Stimulated activated CD8-positive, alpha-beta memory T cell treated with anti-CD3 and anti-CD28 coated beads, Interleukin-12 subunit alpha, Interleukin-12 subunit beta, amount 100 ng/mL, for 24 hours (primary cell): ENCODE measurements around the gene EPB41L4B.
"Not testable (repeated sequence)": the region's sequence is repeated elsewhere in the genome, so short reads cannot be mapped to it uniquely, and the experiment has no call there.

Experiments
- DNase-seq: peaks from one replicate; pipeline ENCODE4 v3.0.0-alpha.2; 2020; ENCODE audit errors: extremely low read depth

Gene EPB41L4B

DNA sequence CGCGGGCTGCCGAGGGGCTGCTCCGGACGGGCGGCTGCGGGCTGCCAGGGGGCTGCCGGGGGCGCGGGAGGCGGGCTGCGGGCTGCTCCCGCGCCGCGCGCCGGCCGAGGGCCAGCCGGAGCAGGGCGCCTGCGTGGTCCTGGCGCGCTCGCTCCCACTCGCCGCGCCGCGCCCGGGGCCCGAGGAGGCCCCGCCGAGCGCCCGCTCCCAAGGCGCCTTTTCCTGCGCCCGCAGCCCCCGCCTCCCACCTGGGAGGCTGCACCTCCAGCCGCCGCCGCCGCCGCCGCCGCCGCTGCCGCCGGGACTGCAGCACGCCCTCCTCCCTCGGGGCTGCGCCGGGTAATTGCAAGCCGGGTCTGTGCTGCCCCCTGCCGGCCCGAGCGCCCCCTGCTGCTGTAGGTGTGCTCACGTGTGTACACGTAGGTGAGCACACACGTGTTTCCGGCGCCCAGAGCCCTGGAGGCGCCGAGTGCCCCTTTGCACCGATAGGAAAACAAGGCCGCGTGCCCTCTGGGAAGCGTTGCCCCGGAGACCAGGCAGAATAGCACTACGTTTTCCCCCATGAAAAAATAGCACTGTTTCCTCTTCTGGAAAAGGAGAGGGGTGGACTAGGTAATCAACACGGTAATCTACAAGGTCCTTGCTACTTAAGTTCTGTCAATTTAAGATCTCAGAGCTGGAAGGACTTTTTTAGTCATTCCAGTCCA, at the start of gene EPB41L4B:
TSS of gene EPB41L4B (minus strand) at position 318 of the 707 bp plus-strand sequence. CDS start 613 bp downstream, outside the sequence.
- DNase-seq, result peak; percentile 65

DNA sequence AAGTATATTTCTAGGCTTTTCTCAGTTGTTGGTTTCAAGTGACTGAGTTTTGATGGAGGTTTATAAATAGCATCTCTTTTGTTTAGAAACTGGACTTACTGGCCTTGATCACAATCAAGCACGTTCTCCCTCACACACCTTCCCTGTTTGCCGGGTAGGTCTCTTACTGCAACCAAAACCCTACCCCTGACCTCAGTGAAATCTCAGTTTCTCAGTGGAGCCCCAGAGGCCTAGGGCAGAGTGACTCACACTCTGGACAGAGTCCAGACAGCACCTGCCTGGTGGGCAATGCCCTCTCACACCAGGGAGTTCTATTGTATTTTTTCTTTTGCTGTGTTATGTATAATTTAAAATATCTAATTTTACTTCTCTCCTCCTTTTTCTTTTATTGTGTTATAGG, 48.4 kb upstream of the EPB41L4B start:
- DNase-seq, result no peak

DNA sequence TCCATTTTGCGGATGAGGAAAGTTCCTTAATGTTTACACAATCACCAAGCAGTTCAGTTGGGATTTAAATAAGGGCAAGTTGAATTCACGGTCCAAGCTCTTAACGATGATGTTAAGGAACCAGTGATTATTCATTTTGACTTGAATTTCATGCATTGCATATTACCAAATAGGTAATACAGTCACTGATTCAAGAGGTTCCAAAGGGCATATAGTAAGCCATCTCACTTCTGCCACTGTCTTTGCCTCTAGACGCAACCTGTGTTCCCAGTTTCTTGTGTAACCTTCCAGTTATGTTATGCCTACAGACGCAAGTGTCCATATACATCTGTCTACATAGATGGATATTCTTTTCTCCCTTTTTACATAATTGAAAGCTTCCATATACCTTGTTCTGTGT, 39.9 kb upstream of the EPB41L4B start:
- DNase-seq, result no peak

DNA sequence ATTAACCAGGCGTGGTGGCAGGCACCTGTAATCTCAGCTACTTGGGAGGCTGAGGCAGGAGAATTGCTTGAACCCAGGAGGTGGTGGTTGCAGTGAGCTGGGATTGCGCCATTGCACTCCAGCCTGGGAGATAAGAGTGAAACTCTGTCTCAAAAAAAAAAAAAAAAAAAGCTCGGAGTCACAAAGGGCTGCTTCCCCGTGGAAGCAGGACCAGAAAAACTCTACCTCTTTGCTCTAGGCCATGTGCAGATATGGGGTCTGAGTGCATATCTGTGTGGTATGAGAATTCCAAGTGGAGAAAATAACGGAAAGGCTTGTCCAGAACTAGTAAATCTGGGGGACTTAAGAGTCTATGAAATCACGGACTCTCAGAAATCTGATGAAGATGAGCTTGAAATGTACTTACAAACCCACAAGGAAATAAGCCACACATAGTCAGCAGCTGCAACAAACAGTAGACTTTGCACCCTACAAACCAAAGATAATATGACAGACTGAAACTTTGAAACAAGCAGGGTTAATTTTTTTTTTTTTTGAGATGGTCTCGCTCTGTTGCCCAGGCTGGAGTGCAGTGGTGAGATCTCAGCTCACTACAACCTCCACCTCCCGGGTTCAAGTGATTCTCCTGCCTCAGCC, 38.2 kb upstream of the EPB41L4B start:
- not testable (repeated sequence) for DNase-seq

DNA sequence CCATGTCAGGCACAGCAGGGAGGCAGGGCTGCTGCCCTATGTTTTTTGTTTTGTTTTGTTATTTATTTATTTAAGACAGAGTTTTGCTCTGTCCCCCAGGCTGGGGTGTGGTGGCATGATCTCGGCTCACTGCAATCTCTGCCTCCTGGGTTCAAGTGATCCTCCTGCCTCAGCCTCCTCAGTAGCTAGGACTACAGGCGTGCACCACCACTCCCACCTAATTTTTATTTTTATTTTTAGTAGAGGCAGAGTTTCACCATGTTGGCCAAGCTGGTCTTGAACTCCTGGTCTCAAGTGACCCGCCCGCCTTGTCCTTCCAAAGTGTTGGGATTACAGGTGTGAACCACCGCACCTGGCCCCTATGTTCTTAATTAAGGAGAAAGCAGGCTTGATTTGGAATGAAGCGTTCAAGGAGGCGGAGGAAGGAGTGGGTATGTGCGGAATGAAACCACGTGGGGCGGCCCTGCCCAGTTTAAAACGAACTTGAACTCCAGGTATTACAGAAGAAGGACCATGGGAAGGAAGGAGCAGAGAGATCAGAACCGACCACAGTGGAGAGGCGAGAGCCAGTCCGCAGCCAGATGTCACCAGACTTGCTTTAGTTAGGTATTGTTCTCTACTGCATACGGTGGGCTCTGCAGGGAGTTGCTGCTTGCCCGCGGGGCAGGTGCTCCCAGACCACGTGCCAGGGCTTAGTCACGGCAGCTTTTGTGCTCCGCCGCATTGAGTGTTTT, 34.9 kb upstream of the EPB41L4B start:
- DNase-seq, result no peak

DNA sequence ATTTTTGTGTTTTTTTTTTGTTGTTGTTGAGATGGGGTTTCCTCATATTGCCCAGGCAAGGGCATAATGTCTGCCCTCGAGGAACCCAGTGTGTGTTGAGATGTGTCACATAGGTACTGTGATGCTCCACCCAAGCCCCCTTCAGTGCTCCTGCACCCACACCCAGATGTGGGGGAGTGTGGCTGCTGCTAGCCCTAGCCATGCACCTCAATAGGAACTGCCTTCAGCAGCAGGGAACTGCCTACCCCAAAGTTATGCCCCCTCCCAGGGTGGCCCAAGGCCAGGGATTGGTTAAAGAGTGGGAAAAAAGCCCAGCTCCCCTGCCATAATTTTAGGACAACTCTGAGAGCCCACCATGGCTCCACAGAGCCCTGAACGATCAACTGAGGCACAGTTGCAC, 33.3 kb upstream of the EPB41L4B start:
- no peak for DNase-seq

DNA sequence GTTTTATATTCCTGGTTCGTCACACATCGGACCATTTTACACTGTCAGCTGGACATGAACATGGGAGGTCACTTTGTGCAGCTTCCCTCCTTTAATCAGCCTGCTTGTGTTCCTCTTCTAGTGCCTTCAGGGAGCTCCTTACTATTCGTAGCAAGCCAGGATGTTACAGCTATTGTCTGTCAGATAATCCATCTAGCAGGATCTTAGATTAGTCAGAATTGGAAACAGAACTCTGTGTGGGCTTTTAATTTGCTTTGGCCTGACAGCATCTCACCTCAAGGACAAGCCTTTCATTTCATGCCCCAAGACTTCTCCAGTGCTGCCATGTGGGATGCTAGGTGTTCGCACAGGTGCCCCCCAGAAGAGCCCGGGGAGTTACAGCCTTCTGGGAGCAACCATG, 30.2 kb upstream of the EPB41L4B start:
- DNase-seq, result no peak

DNA sequence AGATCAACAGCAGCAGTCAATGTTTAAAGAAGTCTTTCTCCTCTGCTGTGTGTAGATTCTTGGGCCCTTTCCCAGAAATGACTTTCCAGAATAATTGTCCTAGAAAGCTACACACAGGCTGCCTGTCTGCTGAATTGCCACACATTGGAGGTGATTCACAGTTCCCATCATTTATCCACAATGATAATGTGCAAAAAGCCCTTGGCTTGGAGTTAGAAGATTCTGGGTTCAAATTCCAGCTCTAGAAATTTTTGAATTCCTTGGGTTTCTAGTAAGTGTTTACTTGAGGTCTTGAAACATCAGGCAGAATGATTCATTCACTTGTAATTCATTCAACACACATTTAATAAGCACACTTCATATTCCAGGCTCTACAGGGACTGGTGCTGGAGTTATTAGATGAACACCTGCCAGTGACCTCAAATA, 28.6 kb upstream of the EPB41L4B start:
- DNase-seq, result no peak

DNA sequence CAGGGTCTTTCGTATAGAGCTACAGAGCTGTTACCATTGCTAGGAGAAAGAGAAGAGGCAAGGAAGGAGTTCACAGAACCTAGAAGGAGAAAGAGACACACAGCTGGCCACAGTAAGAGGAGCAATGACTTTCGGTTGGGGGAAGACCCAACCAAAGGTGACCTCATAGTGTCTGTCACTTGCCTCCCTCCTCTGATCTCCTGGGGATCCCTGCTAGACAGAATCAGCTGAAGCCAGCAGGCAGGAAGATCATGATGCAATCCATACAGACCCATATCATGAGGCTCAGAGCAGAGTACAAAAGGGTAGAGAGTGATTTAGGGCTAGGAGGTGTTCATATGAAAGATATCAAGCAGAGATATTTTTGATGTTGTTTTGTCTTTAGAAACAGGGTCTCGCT, 26.0 kb upstream of the EPB41L4B start:
- DNase-seq, result no peak

DNA sequence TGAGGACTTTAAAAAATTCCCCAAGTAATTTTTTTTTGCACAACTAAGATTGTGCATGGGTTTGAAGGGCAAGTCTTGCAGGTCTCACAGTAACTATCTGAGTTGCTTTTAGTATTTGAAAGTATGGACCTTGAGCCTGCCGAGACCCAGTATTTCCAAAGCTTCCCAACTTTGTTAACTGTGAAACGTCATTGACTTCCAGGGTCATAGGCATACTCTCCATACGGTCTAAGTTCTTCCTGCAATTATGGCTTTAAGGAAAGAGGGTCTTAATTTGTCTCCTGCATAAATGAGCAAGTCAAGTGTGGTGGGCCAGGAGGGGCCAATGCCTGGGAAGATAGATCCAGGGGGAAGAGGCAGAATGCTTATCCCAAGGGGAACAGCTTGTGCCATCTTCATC, 24.0 kb upstream of the EPB41L4B start:
- no peak for DNase-seq

DNA sequence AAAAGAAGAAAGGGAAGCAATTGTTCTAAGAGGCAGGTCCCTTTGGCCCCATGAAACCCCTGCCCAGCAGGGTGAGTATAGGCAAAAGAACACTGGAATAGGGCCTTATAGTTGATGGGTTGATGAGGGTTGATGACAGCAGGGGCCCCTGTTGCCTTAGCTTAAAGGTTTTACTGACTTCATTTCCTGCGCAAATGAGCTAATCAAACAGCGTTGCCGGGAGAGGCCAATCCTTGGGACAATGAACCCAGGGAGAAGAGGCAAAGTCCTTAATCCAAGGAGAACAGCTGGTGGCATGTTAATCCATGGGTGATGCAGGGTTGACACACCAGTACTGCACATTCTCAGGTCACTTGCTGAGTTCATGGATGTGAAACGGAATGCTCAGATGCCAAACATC, 22.0 kb upstream of the EPB41L4B start:
- no peak for DNase-seq

DNA sequence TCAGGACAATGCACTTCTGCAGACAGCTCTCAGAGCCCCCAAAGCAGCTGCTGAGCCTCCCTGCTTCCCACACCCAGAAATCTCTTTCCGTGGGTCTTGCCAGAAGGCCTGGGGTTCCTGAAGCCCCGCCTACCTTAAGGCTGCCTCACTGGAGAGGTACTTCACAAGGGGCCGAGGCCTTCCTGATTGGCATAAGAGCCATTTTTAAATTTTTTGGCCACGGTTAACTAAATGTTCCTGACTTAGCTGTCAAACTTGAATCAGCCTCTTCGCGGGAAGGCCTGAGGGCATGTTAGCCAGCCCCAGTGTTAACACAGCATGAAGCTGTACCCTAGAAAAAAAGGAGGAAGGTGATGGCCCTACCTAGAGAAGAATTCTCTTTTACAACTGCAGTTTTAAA, 20.7 kb upstream of the EPB41L4B start:
- DNase-seq, result no peak

DNA sequence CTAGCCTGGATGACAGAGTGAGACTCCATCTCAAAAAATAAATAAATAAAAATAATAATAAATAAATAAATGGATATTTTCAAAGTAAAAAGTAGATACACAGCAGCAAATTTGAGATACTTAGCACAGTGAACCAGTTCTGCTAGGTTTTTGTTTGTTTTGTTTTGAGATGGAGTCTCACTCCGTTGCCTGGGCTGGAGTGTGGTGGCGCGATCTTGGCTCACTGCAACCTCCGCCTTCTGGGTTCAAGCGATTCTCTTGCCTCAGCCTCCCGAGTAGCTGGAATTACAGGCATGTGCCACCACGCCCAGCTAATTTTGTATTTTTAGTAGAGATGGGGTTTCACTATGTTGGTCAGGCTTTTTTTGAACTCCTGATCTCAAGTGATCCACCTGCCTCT, 20.1 kb upstream of the EPB41L4B start:
- DNase-seq, result not testable (repeated sequence)

DNA sequence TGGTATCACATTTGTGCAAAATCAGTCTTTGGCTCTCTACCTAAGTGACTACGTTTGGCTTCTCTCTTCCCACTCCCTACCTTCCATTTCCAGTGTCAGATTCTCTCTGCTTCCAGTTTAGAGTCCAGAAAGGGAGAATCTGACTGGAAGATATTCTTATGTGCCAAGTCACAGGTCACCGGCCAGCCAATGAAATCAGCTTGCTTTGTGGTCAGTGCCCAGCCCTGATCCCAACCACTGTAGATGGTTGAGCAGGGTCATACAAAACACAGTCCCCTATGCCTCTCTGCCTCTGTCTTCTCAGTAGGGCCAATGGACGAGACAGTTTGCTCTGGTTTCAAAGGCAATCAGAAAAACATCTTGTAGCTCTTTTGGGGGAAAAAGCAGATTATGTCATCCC, 15.6 kb upstream of the EPB41L4B start:
- DNase-seq, result no peak

DNA sequence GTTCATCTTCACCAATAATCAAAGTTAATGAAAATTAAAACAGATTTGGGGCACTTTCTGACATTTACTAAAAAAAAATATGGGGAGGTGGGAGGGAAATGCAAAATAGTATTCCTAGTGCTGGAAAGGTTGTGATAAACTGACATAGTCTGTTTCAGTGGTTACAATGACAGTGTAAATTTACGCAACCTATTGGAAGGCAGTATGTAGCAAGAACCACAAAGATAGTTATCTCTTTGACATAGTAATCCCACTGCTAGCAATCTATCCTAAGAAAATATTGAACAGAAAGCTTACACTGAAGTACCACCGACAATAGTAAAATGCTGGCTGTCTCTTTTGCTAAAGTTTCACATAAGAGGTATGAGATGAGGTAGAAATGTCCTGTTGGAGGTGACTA, 15.1 kb upstream of the EPB41L4B start:
- no peak for DNase-seq

DNA sequence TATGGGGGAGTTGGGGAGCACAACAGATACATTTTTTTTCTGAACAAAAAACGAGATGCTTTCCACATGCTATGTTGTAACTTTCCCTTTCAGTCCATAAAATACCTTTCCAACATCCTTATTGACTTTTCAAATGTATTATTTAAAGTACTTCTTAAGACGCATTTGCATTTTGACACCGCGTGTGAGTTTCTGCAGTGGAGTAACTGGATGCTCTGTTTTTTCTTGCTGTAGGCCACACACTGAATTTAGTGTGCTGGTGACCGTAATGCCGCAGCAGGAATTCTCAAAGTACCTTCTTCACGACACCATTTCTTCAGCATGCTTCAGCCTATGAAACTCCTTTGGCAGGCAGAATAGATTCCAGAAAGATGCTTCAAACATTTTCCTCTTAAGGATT, 14.3 kb upstream of the EPB41L4B start:
- DNase-seq, result no peak

DNA sequence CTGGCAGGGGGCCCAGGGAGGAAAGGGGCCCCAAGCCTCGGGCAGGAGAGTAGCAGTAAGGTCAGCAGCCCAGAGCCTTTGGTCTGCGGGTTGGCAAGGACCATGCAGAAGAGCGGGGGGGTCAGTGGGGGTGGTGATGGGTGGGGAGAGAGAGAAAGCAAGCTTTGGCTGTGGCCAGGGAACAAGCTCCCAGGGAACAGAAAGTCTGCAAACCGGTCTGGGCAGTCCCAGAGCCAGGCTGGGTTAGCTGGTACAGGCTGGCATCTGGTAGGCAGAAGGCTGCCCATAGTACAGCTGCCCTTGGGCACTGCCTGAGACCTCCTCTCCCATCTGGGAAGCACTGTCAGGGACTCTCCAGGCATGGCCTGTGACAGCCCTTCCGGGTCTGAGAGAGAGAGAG, 10.5 kb upstream of the EPB41L4B start:
- DNase-seq, result no peak

DNA sequence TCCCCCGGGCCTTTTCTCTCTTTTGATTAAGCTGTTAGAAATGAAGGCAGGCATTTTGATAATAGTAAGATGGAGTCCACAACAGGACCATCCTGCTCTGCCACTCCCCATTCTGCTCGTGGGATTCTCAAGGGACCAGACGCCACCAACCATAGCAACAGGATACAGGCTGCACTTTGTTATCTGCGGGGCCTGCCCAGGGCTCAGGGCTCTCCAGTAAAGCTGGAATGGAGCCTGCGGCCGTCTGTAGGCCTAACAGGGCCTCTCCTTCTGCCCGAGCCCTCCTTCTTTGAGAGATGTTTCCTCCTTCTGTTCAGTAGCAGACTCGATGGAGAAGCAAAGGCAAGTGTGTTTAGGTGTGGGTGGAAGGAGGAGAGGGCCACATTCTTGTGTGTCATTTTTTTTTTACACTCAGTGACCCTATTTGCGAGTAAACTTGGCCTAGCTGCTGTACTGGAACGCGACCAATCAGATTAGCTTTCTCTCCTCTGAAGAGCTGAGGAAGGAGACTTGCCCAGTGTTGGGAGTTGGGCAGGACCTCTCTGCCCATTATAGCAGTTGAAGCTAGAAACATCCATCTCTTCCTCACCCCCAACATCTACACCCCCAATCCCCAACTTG, 8.9 kb upstream of the EPB41L4B start:
- DNase-seq, result no peak

DNA sequence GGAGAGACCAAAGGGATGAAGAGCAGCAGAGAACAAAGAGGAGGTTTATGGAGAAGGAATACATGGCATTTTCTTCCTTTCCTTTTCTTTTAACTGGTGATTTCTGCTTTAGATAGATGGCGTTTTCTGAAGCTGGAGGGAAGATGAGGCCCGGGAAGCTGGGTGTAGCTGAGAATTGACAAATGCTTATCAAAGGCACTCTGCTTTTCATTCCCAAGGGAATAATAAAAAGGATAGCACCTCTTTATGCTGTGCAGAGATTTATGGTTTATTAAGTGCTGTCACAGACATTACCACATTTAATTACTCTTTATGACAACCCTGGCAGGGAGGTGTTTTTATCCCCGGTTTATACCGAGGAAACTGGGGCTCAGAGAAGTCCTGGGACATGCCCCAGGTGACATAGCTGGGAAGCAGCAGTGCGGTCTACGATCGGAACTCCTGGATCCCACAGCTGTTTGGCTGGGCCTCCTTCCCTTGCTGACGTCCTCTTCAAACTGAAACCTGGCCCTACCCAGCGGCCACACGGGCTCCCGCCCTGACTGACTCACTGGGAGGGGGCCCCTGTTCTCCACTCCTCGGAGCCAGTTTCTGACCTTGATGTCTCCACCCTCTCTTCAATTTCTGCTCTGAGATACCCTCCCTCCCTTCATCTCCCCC, 8.2 kb upstream of the EPB41L4B start:
- DNase-seq, result no peak

DNA sequence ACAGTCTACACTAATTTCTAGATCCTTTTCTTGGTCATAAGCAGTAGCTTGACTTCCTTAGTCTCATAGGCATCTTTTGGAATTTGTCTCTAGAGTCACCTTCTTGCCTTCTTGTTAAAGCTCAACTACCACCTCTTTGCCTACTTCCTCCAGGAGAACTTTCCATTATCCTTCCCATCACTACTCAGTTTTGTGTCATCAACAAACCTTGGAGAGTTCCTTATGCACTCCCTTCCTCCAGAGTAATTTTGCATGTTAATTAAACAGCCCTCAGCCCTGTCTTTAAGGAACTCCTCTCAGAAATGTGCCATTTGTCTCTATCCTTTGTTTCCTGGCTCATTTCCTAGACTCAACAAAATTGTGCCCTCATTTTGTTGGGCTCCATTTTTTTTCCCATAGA, 4.2 kb upstream of the EPB41L4B start:
- no peak for DNase-seq

DNA sequence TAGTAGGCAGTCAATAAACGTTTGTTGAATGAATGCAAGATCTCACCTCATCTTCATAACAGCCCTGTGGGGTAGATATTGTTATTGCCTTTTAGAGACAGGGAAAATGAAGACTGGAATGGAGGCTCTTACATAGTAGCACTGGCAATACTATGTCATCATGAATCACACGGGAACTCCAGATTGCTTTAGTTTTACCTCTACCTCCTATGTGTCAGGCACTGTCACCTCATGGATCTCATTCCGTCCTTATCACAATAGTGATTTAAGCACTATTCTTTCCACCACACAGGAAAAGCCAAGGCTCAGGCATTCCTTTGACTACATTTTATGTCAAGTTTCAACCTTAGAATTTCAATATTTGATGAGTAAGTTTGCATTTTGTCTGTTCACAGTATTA, 2.9 kb upstream of the EPB41L4B start:
- DNase-seq, result no peak

DNA sequence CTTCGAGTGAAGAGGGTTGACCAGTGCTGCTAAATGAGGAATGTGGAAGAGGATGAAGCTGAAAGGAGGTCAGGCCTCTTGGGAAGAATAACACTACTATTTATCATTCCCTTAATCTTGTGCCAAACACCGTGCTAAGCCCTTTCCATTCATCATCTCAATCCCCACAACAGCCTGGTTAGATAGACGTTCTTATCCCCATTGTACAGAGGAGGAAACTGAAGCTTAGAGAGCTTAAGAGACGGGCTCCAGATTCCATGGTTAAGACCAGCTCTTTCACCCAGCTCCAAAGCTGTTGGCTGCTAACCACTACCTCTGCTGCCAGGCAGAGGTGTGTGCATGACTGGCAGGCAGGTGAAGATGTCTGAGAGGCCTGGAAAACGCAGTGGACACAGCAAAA, 868 bp upstream of the EPB41L4B start:
- no peak for DNase-seq
